DND-41 (cell line): ENCODE results near the gene PTPRN.

ENCODE experiments used
- EZH2 ChIP-seq: IDR thresholded peaks from 3 replicates; pipeline ENCODE4 v1.6.1; 2012; ENCODE audit warnings: borderline replicate concordance, low read depth, mild to moderate bottlenecking, moderate library complexity, low read length, inconsistent platforms; ENCODE audit not compliant: severe bottlenecking
- TF ChIP-seq, protein P1 (sequence below): IDR thresholded peaks from 2 replicates; pipeline ENCODE4 v1.5.1; 2012; ENCODE audit warnings: borderline replicate concordance, low read length, moderate library complexity, mild to moderate bottlenecking; ENCODE audit not compliant: poor library complexity, severe bottlenecking; ENCODE audit errors: extremely low read depth

DNA sequence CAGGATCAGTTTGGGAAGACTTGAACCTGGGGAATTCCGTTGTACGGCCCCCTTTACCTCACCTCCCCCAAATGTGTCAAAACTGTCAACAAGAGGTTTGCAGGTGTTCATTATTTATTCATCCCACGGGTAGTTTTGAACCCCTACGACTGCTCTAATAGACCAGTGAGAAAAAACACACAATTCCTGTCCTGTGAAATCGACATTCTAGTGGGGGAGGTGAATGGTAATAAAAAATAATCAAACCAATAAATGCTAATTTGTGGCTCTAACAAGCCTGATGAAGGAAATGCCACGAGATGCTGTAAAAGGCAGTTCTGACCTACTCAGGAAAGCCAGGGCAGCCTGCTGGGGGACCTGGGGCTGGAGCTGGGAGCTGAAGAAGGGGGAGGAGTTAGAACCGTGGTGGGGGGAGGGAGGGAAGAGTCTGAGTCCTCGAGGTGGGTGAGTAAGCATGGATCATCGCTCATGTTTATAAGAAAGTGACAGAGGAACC is 30.5 kb downstream of the PTPRN start:
- TF ChIP-seq, protein P1, sequence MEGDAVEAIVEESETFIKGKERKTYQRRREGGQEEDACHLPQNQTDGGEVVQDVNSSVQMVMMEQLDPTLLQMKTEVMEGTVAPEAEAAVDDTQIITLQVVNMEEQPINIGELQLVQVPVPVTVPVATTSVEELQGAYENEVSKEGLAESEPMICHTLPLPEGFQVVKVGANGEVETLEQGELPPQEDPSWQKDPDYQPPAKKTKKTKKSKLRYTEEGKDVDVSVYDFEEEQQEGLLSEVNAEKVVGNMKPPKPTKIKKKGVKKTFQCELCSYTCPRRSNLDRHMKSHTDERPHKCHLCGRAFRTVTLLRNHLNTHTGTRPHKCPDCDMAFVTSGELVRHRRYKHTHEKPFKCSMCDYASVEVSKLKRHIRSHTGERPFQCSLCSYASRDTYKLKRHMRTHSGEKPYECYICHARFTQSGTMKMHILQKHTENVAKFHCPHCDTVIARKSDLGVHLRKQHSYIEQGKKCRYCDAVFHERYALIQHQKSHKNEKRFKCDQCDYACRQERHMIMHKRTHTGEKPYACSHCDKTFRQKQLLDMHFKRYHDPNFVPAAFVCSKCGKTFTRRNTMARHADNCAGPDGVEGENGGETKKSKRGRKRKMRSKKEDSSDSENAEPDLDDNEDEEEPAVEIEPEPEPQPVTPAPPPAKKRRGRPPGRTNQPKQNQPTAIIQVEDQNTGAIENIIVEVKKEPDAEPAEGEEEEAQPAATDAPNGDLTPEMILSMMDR, result no peak
- no peak for TF ChIP-seq EZH2
